Measurements from ENCODE around the gene SLC32A1.

The SLC32A1 gene

GRCh38 chr20:38751360-38751976, 27.2 kb downstream of the SLC32A1 start:
- in situ Hi-C loops (cut with HindIII; ENCODE audit: low sequenced_read_pairs), result no loop called here

- in situ Hi-C loops (cut with HindIII; ENCODE audit: low sequenced_read_pairs), result no loop called here
Observed at GRCh38 chr20:38752029-38752428, 27.7 kb downstream of the SLC32A1 start.

- in situ Hi-C loops (cut with HindIII; ENCODE audit: low sequenced_read_pairs), result no loop called here
Observed at GRCh38 chr20:38754924-38755323, 30.6 kb downstream of the SLC32A1 start.

GRCh38 chr20:38755324-38755910, 31.1 kb downstream of the SLC32A1 start:
- in situ Hi-C loops (cut with HindIII; ENCODE audit: low sequenced_read_pairs), result no loop called here

- in situ Hi-C loops (cut with HindIII; ENCODE audit: low sequenced_read_pairs), result no loop called here
Observed at GRCh38 chr20:38757145-38757775, 33.0 kb downstream of the SLC32A1 start.

- in situ Hi-C loops (cut with HindIII; ENCODE audit: low sequenced_read_pairs), result no loop called here
Observed at GRCh38 chr20:38759106-38759505, 34.8 kb downstream of the SLC32A1 start.

GRCh38 chr20:38760978-38761377, 36.7 kb downstream of the SLC32A1 start:
- in situ Hi-C loops (cut with HindIII; ENCODE audit: low sequenced_read_pairs), result no loop called here

- in situ Hi-C loops (cut with HindIII; ENCODE audit: low sequenced_read_pairs), result no loop called here
Observed at GRCh38 chr20:38762174-38762573, 37.9 kb downstream of the SLC32A1 start.

- in situ Hi-C loops (cut with HindIII; ENCODE audit: low sequenced_read_pairs), result no loop called here
Observed at GRCh38 chr20:38763616-38764015, 39.3 kb downstream of the SLC32A1 start.

GRCh38 chr20:38764567-38765318, 40.5 kb downstream of the SLC32A1 start:
- in situ Hi-C loops (cut with HindIII; ENCODE audit: low sequenced_read_pairs), result no loop called here

GRCh38 chr20:38766071-38766470, 41.8 kb downstream of the SLC32A1 start:
- in situ Hi-C loops (cut with HindIII; ENCODE audit: low sequenced_read_pairs), result no loop called here

- in situ Hi-C loops (cut with HindIII; ENCODE audit: low sequenced_read_pairs), result no loop called here
Observed at GRCh38 chr20:38769376-38770295, 45.4 kb downstream of the SLC32A1 start.

- in situ Hi-C loops (cut with HindIII; ENCODE audit: low sequenced_read_pairs), result no loop called here
Observed at GRCh38 chr20:38770546-38770945, 46.3 kb downstream of the SLC32A1 start.

GRCh38 chr20:38770970-38771369, 46.7 kb downstream of the SLC32A1 start:
- in situ Hi-C loops (cut with HindIII; ENCODE audit: low sequenced_read_pairs), result no loop called here

- in situ Hi-C loops (cut with HindIII; ENCODE audit: low sequenced_read_pairs), result no loop called here
Observed at GRCh38 chr20:38771621-38772020, 47.3 kb downstream of the SLC32A1 start.

- in situ Hi-C loops (cut with HindIII; ENCODE audit: low sequenced_read_pairs), result no loop called here
Observed at GRCh38 chr20:38774167-38774566, 49.9 kb downstream of the SLC32A1 start.

GRCh38 chr20:38776363-38776762, 52.1 kb downstream of the SLC32A1 start:
- in situ Hi-C loops (cut with HindIII; ENCODE audit: low sequenced_read_pairs), result no loop called here
